Heart left ventricle (tissue), 13 donors: Measurements from ENCODE around the gene TMEM266.

ENCODE experiments used
- CTCF ChIP-seq, 12 donors: fragments of 200-600 bp; sonication (generic) in 4 of 12; IDR thresholded peaks; one replicate each; pipeline versions ENCODE4 v1.5.0 to v1.8.0; 2018 to 2022; ENCODE audit warnings: antibody characterized with exemption in 12 of 12, mild to moderate bottlenecking in 5 of 12
- POLR2A ChIP-seq, 2 donors: fragments of 450-650 bp; IDR thresholded peaks; one replicate each; pipeline ENCODE4 v1.6.1; 2017; ENCODE audit warnings: antibody characterized with exemption in 2 of 2, mild to moderate bottlenecking in 2 of 2, moderate library complexity in 2 of 2
- donor health status: ischemic (EF 13 %, LVEDD 7.1; RV severe dilation, severe dysfunction).
- donor health status: DM: no; HTN: yes; CAD: no.
- donor health status: DM: no; HTN: no; CAD: no.
- donor health status: ischemic (EF 25% LVEDD 6.9; RV normal size, moderate dysfunction).
- donor health status: ischemic (EF 25% LVEDD 5.7; RV mildly dilated, moderate dysfunction).
- donor health status: ischemic (EF 35%, LVEDD 5.7; RV mildly dilated, moderate dysfunction).
- donor health status: nonischemic (EF 11% LVEDD 7.7; RV severe dilation, severe dysfunction).
- donor health status: DM: yes; HTN: yes; CAD: no.
- donor health status: PGD.
- donor health status: ischemic (EF 29% LVEDD 5.4; RV normal size, mild dysfunction).
- donor health status: nonischemic (EF 23%, LVEDD 6.1; RV moderate dilation, normal function).

- TF ChIP-seq CTCF (IDR thresholded peaks at IDR 0.05) (no peak), POLR2A (IDR thresholded peaks at IDR 0.05) (no peak)
Observed at GRCh38 chr15:76123031-76123430, 63.2 kb downstream of the TMEM266 start.
